Measurements from ENCODE around the gene AARS2. TPM values are rescaled to one million over a fixed set of nuclear protein-coding genes. Genes with fewer than 3 reads are reported as not detected.

Gene AARS2
- total RNA-seq, 2 donors from 2014 or later: 6.0 to 8.8 TPM

GRCh38 chr6:44271406-44271723 is 41.8 kb downstream of the AARS2 start:
- no peaks in the 10 kb centered on the region for H3K36me3 ChIP-seq
- TF ChIP-seq CTCF (IDR thresholded peaks at IDR 0.05): no peak
- H3K9me3 ChIP-seq: no peaks in the 10 kb centered on the region
- H3K4me3 ChIP-seq: no peak overlapping the region
- no peak for ATAC-seq (ENCODE audit: insufficient number of reproducible peaks, low FRiP score, low read depth)
- H3K27me3 ChIP-seq (replicated peaks; ENCODE audit: insufficient read depth): peaks cover 4% of the 10 kb centered on the region
- no peak for DNase-seq (ENCODE audit: low spot score)
- peaks cover 0 to 13% of the 10 kb centered on the region in 2 donors for H3K4me1 ChIP-seq (ENCODE audit: control insufficient read depth in 1 of 2, low read depth in 2 of 2)
- H3K27ac ChIP-seq: no peak overlapping the region

- H3K27me3 ChIP-seq (replicated peaks; ENCODE audit: insufficient read depth): peaks cover 4% of the 10 kb centered on the region
Measured at GRCh38 chr6:44270526-44271405, 42.4 kb downstream of the AARS2 start.

GRCh38 chr6:44269921-44270525 is 43.1 kb downstream of the AARS2 start, which contains the start of gene TMEM151B:
Gene TMEM151B (plus strand): TSS chr6:44270450. CDS start chr6:44270743, 293 bp downstream.
- ATAC-seq (ENCODE audit: insufficient number of reproducible peaks, low FRiP score, low read depth): no peak
- Histone ChIP-seq H3K4me1 (ENCODE audit: control insufficient read depth in 1 of 2, low read depth in 2 of 2) (peaks cover 0 to 4% of the 10 kb centered on the region in 2 donors), H3K4me3 (peak within 1 kb of the TSS; percentile 55), H3K27ac (no peak within 1 kb of the TSS), H3K9me3 (no peaks in the 10 kb centered on the region), H3K27me3 (replicated peaks; ENCODE audit: insufficient read depth) (peaks cover 4% of the 10 kb centered on the region), H3K36me3 (no peaks in the 10 kb centered on the region)
- DNase-seq (ENCODE audit: low spot score): no peak
- no peak for TF ChIP-seq CTCF (IDR thresholded peaks at IDR 0.05)

More at GRCh38 chr6:44270526-44271405, 42.4 kb downstream of the AARS2 start:
- H3K36me3 ChIP-seq: no peaks in the 10 kb centered on the region
- H3K4me1 ChIP-seq (ENCODE audit: control insufficient read depth in 1 of 2, low read depth in 2 of 2): peaks cover 0 to 8% of the 10 kb centered on the region in 2 donors
- H3K9me3 ChIP-seq: no peaks in the 10 kb centered on the region
- H3K4me3 ChIP-seq: peak overlapping the region; percentile 55
- DNase-seq (ENCODE audit: low spot score) (no peak), ATAC-seq (ENCODE audit: insufficient number of reproducible peaks, low FRiP score, low read depth) (no peak)
- no peak for TF ChIP-seq CTCF (IDR thresholded peaks at IDR 0.05)
- H3K27ac ChIP-seq: no peak overlapping the region

- Histone ChIP-seq H3K4me1 (ENCODE audit: control insufficient read depth in 1 of 2, low read depth in 2 of 2) (peaks cover 5 to 9% of the 10 kb centered on the region in 2 donors), H3K4me3 (no peak overlapping the region), H3K27ac (no peak overlapping the region), H3K36me3 (no peaks in the 10 kb centered on the region), H3K9me3 (no peaks in the 10 kb centered on the region), H3K27me3 (replicated peaks; ENCODE audit: insufficient read depth) (peaks cover 4% of the 10 kb centered on the region)
- DNase-seq (ENCODE audit: low spot score) (no peak), ATAC-seq (ENCODE audit: insufficient number of reproducible peaks, low FRiP score, low read depth) (no peak)
- TF ChIP-seq CTCF (IDR thresholded peaks at IDR 0.05): no peak
Measured at GRCh38 chr6:44269178-44269920, 43.8 kb downstream of the AARS2 start.

Measured in thoracic aorta (tissue), 2 donors.